ENCODE results near the gene ZDHHC11.
"Not testable (repeated sequence)": the region's sequence is repeated elsewhere in the genome, so short reads cannot be mapped to it uniquely, and the experiment has no call there.

- TF ChIP-seq CTCF (IDR thresholded peaks at IDR 0.05; ENCODE audit: low read depth, low read length, poor library complexity, severe bottlenecking); EZH2phosphoT487 (IDR thresholded peaks at IDR 0.05; ENCODE audit: borderline replicate concordance, low read length): not testable (repeated sequence)
Observed at GRCh38 chr5:838431-838851, 12.3 kb downstream of the ZDHHC11 start.

Measured in DOHH2 (cell line).